ENCODE data around the gene CLUH.

GRCh38 chr17:2723997-2724783 is 12.6 kb upstream of the CLUH start:
- TF ChIP-seq POLR2AphosphoS5 (IDR thresholded peaks at IDR 0.05): no peak
- no peak for TF ChIP-seq CTCF (IDR thresholded peaks at IDR 0.05 in 8 of 11, conservative IDR thresholded peaks at IDR 0.05 in 3 of 11)
